PC-9 (cell line): Measurements from ENCODE around the gene TBC1D9B. TPM values are rescaled to one million over a fixed set of nuclear protein-coding genes. Genes with fewer than 3 reads are reported as not detected.

Experiments
- BruUV-seq: library from RNA; stranded (reverse); fragments of 400-500 nt; replicated peaks from 2 replicates; lab custom pipeline; 2021; lab: Mats Ljungman, UMichigan
- CTCF ChIA-PET: fragments of 300-600 bp; sonication (Branson Sonifier 250); formaldehyde crosslinking; loops from one replicate; lab custom pipeline; 2022; ENCODE audit warnings: antibody characterized with exemption; lab: Charles Lee
- POLR2A ChIA-PET: fragments of 300-600 bp; sonication (Branson Sonifier 250); formaldehyde crosslinking; loops from one replicate; lab custom pipeline; 2022; ENCODE audit warnings: antibody characterized with exemption; ENCODE audit not compliant: unreplicated experiment; lab: Charles Lee
- DNase-seq, 2 experiments: peaks; one replicate each; pipeline versions ENCODE4 v3.0.0 to v3.0.0-alpha.2; 2015 to 2022; ENCODE audit warnings: mixed read lengths in 1 of 2
- H2AFZ ChIP-seq: fragments of 200-600 bp; sonication (generic); 2 replicates; pipeline ENCODE4 v1.8.1; 2017; ENCODE audit warnings: antibody characterized with exemption
- H3F3A ChIP-seq: fragments of 200-600 bp; sonication (generic); 2 replicates; pipeline ENCODE4 v1.8.1; 2017; ENCODE audit warnings: antibody characterized with exemption, mild to moderate bottlenecking, low read depth; ENCODE audit not compliant: insufficient read depth
- H3K27ac ChIP-seq: fragments of 200-600 bp; sonication (generic); 2 replicates; pipeline ENCODE4 v1.6.1; 2016; ENCODE audit warnings: mixed run types
- H3K27me3 ChIP-seq: fragments of 200-600 bp; sonication (generic); 2 replicates; pipeline ENCODE4 v1.6.1; 2016; ENCODE audit warnings: low read depth, mixed run types; ENCODE audit not compliant: insufficient read depth
- H3K36me3 ChIP-seq: fragments of 200-600 bp; sonication (generic); 2 replicates; pipeline ENCODE4 v1.6.1; 2016; ENCODE audit warnings: low read depth, mixed run types
- H3K4me1 ChIP-seq: fragments of 200-600 bp; sonication (generic); replicated peaks from 2 replicates; pipeline ENCODE4 v1.6.1; 2016; ENCODE audit warnings: mixed run types; ENCODE audit not compliant: insufficient read depth
- H3K4me2 ChIP-seq: fragments of 200-600 bp; sonication (generic); 2 replicates; pipeline ENCODE4 v1.6.1; 2017; ENCODE audit warnings: mixed run types
- H3K4me3 ChIP-seq: fragments of 200-600 bp; sonication (generic); 2 replicates; pipeline ENCODE4 v1.6.1; 2016; ENCODE audit warnings: mixed run types
- H3K79me2 ChIP-seq: fragments of 200-600 bp; sonication (generic); 2 replicates; pipeline ENCODE4 v1.6.1; 2017; ENCODE audit warnings: low read depth, mixed run types
- H3K9me2 ChIP-seq: fragments of 200-600 bp; sonication (generic); 2 replicates; pipeline ENCODE4 v1.8.1; 2017; ENCODE audit warnings: mild to moderate bottlenecking; ENCODE audit not compliant: insufficient read depth
- H3K9me3 ChIP-seq: fragments of 200-600 bp; sonication (generic); 2 replicates; pipeline ENCODE4 v1.8.1; 2016; ENCODE audit warnings: low read depth; ENCODE audit not compliant: insufficient read depth
- H4K20me1 ChIP-seq: fragments of 200-600 bp; sonication (generic); 2 replicates; pipeline ENCODE4 v1.8.1; 2017; ENCODE audit not compliant: insufficient read depth
- EZH2 ChIP-seq: fragments of 200-600 bp; sonication (generic); IDR thresholded peaks from 2 replicates; pipeline ENCODE4 v1.8.0; 2017; ENCODE audit warnings: antibody characterized with exemption, low read depth
- intact Hi-C: fragments of 100-400 bp; cut with micrococcal nuclease; formaldehyde crosslinking; loops from one replicate; pipeline ENCODE4 v1.10.0; 2022; ENCODE audit not compliant: unreplicated experiment
- total RNA-seq: library from RNA; stranded (reverse); gene quantifications from 2 replicates; pipeline ENCODE4 v1.2.3, GENCODE V29; 2021
- TF ChIP-seq, protein P1 (sequence below): fragments of 200-600 bp; sonication (generic); conservative IDR thresholded peaks from 2 replicates; pipeline ENCODE4 v1.6.1; 2017; ENCODE audit warnings: mixed run types, antibody characterized with exemption, mild to moderate bottlenecking, moderate library complexity

TBC1D9B gene
- total RNA-seq, 1 experiment from 2014 or later, result 118 TPM

DNA sequence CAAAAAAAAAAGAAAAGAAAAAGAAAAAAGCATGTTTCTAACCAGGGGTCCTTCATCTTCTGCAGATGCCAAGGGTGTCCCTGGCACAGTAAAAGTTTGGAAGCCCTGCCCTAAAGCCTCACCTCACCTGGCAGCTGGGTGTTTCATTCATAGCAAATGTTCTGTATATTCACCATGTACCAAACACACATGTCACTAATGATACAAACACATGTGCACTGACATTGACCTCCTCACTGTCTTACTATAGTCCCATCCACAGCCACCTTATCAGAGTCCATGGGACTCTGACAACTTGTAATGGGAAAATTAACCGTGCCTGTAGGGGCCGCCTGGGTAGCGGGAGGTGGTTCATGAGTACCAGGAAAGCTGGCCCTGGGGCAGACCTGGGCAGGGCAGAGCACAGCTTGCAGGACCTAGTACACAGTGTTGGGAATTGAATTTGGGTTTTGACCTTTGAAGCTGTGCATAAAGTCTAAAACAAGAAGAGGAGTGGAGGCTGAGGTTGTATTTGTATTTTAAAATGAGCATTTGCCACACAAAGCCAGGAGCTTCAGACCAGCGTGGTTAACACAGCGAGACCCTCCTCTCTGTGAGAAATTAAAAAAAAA lies 94.6 kb downstream of the TBC1D9B start:
- DNase-seq, result no peak
- Histone ChIP-seq H3K27ac (no peak overlapping the region), H3K4me3 (no peak overlapping the region), H4K20me1 (no peaks in the 10 kb centered on the region), H3F3A (peaks cover 26% of the 10 kb centered on the region; the same call in 1 of the 2 replicates), H2AFZ (no peak overlapping the region), H3K4me2 (no peak overlapping the region), H3K79me2 (peaks cover 3% of the 10 kb centered on the region; the same call in 1 of the 2 replicates), H3K36me3 (no peaks in the 10 kb centered on the region; the same call in 1 of the 2 replicates), H3K9me2 (no peaks in the 10 kb centered on the region), H3K27me3 (no peaks in the 10 kb centered on the region), H3K9me3 (no peaks in the 10 kb centered on the region; the same call in 1 of the 2 replicates), H3K4me1 (peaks cover 14% of the 10 kb centered on the region)
- intact Hi-C loops, result no loop called here
- CTCF ChIA-PET, result no interaction called here
- no peak for TF ChIP-seq EZH2
- TF ChIP-seq, protein P1, sequence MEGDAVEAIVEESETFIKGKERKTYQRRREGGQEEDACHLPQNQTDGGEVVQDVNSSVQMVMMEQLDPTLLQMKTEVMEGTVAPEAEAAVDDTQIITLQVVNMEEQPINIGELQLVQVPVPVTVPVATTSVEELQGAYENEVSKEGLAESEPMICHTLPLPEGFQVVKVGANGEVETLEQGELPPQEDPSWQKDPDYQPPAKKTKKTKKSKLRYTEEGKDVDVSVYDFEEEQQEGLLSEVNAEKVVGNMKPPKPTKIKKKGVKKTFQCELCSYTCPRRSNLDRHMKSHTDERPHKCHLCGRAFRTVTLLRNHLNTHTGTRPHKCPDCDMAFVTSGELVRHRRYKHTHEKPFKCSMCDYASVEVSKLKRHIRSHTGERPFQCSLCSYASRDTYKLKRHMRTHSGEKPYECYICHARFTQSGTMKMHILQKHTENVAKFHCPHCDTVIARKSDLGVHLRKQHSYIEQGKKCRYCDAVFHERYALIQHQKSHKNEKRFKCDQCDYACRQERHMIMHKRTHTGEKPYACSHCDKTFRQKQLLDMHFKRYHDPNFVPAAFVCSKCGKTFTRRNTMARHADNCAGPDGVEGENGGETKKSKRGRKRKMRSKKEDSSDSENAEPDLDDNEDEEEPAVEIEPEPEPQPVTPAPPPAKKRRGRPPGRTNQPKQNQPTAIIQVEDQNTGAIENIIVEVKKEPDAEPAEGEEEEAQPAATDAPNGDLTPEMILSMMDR, result no peak
- no TSS peak for BruUV-seq
- POLR2A ChIA-PET, result interaction anchor here (0.6 kb wide), 1 partner anchor 25 kb away, joined by 8 read pairs; no protein-coding TSS in a partner anchor

DNA sequence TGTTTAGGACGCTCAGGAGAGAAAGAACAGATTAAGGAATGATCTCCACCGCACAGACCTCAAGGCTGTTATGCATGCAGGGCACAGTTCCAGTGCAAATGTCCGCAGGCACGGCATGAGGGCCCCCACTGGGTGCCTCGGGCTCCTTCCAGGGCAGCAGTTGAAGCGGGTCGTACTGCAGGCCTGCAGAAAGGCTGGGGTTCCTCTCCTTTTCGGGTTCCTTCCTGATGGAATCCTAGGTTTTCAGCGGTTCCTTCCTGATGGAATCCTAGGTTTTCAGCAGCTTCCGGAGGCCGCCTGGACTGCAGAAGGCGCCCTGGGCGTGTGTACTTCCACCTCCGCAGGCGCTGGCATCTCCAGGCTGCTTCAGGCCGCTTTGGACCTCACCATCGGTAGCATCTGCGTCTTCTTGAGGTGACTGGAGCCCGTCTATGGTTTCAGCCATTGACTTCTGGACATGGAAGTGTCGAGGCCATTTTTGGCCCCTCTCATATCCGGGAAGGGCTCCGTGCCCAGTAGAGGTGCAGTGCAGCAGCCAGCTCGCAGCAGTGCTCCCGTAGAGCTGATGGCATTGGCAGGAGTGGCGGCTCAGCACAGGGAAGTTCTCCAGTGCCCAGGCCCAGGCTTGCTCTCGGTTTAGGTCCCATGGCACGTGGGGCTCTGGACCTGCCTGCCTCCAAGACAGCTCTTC lies 95.4 kb downstream of the TBC1D9B start:
- no peaks in the 10 kb centered on the region for H3K27me3 ChIP-seq
- H3K9me2 ChIP-seq, result no peaks in the 10 kb centered on the region
- H4K20me1 ChIP-seq, result no peaks in the 10 kb centered on the region
- intact Hi-C loops, result no loop called here
- H3K4me1 ChIP-seq, result peaks cover 14% of the 10 kb centered on the region; the same call in 1 of the 2 replicates
- ChIA-PET POLR2A (no interaction called here), CTCF (no interaction called here)
- peaks cover 10% of the 10 kb centered on the region; the same call in 1 of the 2 replicates for H3K79me2 ChIP-seq
- no peak overlapping the region for H3K27ac ChIP-seq
- H3K36me3 ChIP-seq, result no peaks in the 10 kb centered on the region; the same call in 1 of the 2 replicates
- H2AFZ ChIP-seq, result no peak overlapping the region
- H3K9me3 ChIP-seq, result no peaks in the 10 kb centered on the region; the same call in 1 of the 2 replicates
- no peak overlapping the region for H3K4me2 ChIP-seq
- BruUV-seq, result no TSS peak
- DNase-seq, result no peak
- TF ChIP-seq, protein P1, result no peak
- TF ChIP-seq EZH2, result no peak
- H3K4me3 ChIP-seq, result no peak overlapping the region
- H3F3A ChIP-seq, result peaks cover 28% of the 10 kb centered on the region; the same call in 1 of the 2 replicates

Other genes starting within 250 kb of the TBC1D9B start
- not detected in 2 replicates for gene CBY3, start 226.9 kb downstream of the TBC1D9B start, total RNA-seq
- 712 and 792 TPM in 2 replicates for gene CANX, start 208.9 kb downstream of the TBC1D9B start, total RNA-seq
- gene MAML1, start 175.1 kb downstream of the TBC1D9B start, total RNA-seq, result 25.7 and 34.0 TPM in 2 replicates
- 9.7 and 14.4 TPM in 2 replicates for gene LTC4S, start 113.9 kb downstream of the TBC1D9B start, total RNA-seq
- gene MGAT4B, start 101.0 kb downstream of the TBC1D9B start, total RNA-seq, result 337 and 413 TPM in 2 replicates
- gene SQSTM1, start 87.0 kb downstream of the TBC1D9B start, total RNA-seq, result 715 and 961 TPM in 2 replicates
- gene MRNIP, start 49.1 kb downstream of the TBC1D9B start, total RNA-seq, result 39.9 and 54.0 TPM in 2 replicates
- gene RNF130, start 163.9 kb upstream of the TBC1D9B start, total RNA-seq, result 49.6 and 52.9 TPM in 2 replicates